HepG2 (cell line): Measurements from ENCODE around the gene MYL11. TPM values are rescaled to one million over a fixed set of nuclear protein-coding genes. Genes with fewer than 3 reads are reported as not detected.

ENCODE experiments used
- ATRX ChIP-seq: sonication (generic); formaldehyde crosslinking; IDR thresholded peaks from 2 replicates; pipeline ENCODE4 v1.4.0; 2020; ENCODE audit warnings: missing genetic modification reagents, borderline replicate concordance
- ETV5 ChIP-seq: IDR thresholded peaks from 2 replicates; pipeline ENCODE4 v1.6.1; 2018; ENCODE audit warnings: missing biosample characterization, missing genetic modification reagents, inconsistent platforms, borderline replicate concordance
- IKZF4 ChIP-seq: sonication (generic); formaldehyde crosslinking; IDR thresholded peaks from 2 replicates; pipeline ENCODE4 v1.5.1; 2020; ENCODE audit warnings: borderline replicate concordance, mild to moderate bottlenecking, low read depth, missing genetic modification reagents; ENCODE audit errors: not compliant biosample characterization
- STAT5B ChIP-seq: sonication (generic); formaldehyde crosslinking; IDR thresholded peaks from 2 replicates; pipeline ENCODE4 v1.4.0; 2020; ENCODE audit warnings: missing genetic modification reagents
- ZBED4 ChIP-seq: sonication (generic); formaldehyde crosslinking; IDR thresholded peaks from 2 replicates; pipeline ENCODE4 v1.4.0; 2020; ENCODE audit warnings: missing genetic modification reagents, borderline replicate concordance
- ZNF34 ChIP-seq: sonication (generic); formaldehyde crosslinking; IDR thresholded peaks from 2 replicates; pipeline ENCODE4 v1.4.0; 2020; ENCODE audit warnings: mild to moderate bottlenecking, missing genetic modification reagents, borderline replicate concordance
- ZNF687 ChIP-seq: sonication (generic); formaldehyde crosslinking; IDR thresholded peaks from 2 replicates; pipeline ENCODE4 v1.5.1; 2020; ENCODE audit warnings: mild to moderate bottlenecking, missing genetic modification reagents, moderate library complexity
- ZNF772 ChIP-seq: sonication (generic); formaldehyde crosslinking; IDR thresholded peaks from 2 replicates; pipeline ENCODE4 v1.5.0; 2020; ENCODE audit warnings: mild to moderate bottlenecking, missing genetic modification reagents
- polyA plus RNA-seq, 8 experiments: library from polyadenylated mRNA; depleted of rRNA in 3 of 8; stranded (reverse) in 7 of 8; unstranded in 1 of 8; fragments of >200 nt; fragmentation: Illumina TruSeq in 4 of 8; extraction: Trizol in 4 of 8; gene quantifications; 2 replicates each; pipeline versions ENCODE4 v1.2.1 to v1.2.3, GENCODE V29; 2011 to 2016; ENCODE audit warnings: low read depth in 4 of 8, missing spikeins in 1 of 8, mixed read lengths in 1 of 8; ENCODE audit not compliant: insufficient read depth in 1 of 8
- total RNA-seq, 5 experiments: library from RNA; depleted of rRNA; stranded (reverse); fragments of >200 nt; fragmentation: Illumina TruSeq; extraction: Trizol; gene quantifications; 2 replicates each; pipeline ENCODE4 v1.2.3, GENCODE V29; 2016; ENCODE audit warnings: low read depth in 1 of 5
- TF ChIP-seq, protein P1 (sequence below): IDR thresholded peaks from 2 replicates; pipeline ENCODE4 v1.6.1; 2016; ENCODE audit warnings: missing compliant biosample characterization, missing genetic modification reagents, borderline replicate concordance
- TF ChIP-seq, protein P2 (sequence below): sonication (generic); formaldehyde crosslinking; IDR thresholded peaks from 2 replicates; pipeline ENCODE4 v1.8.1; 2022; ENCODE audit warnings: low read depth, mild to moderate bottlenecking, missing genetic modification reagents
- TF ChIP-seq, protein P3 (sequence below): sonication (generic); formaldehyde crosslinking; conservative IDR thresholded peaks from 2 replicates; pipeline ENCODE4 v1.4.0; 2020; ENCODE audit warnings: missing genetic modification reagents

MYL11 gene
- total and polyA plus RNA-seq, 2 of the 13 experiments (the other 11 are each of a cell fraction or from before 2014, with no cell fraction given), result not detected

GRCh38 chr16:30378236-30379157 is 3.9 kb downstream of the MYL11 start (continued):
- TF ChIP-seq ZBED4 (CRISPR knock-in tag), result peak; percentile 87
- peak; percentile 80 for TF ChIP-seq STAT5B (CRISPR knock-in tag)
- TF ChIP-seq ATRX, result no peak
- TF ChIP-seq, protein P1, sequence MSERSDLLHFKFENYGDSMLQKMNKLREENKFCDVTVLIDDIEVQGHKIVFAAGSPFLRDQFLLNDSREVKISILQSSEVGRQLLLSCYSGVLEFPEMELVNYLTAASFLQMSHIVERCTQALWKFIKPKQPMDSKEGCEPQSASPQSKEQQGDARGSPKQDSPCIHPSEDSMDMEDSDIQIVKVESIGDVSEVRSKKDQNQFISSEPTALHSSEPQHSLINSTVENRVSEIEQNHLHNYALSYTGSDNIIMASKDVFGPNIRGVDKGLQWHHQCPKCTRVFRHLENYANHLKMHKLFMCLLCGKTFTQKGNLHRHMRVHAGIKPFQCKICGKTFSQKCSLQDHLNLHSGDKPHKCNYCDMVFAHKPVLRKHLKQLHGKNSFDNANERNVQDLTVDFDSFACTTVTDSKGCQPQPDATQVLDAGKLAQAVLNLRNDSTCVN (CRISPR knock-in tag), result peak; percentile 57; the same call in 1 of the 2 replicates
- TF ChIP-seq ETV5 (CRISPR knock-in tag), result no peak
- TF ChIP-seq, protein P2, sequence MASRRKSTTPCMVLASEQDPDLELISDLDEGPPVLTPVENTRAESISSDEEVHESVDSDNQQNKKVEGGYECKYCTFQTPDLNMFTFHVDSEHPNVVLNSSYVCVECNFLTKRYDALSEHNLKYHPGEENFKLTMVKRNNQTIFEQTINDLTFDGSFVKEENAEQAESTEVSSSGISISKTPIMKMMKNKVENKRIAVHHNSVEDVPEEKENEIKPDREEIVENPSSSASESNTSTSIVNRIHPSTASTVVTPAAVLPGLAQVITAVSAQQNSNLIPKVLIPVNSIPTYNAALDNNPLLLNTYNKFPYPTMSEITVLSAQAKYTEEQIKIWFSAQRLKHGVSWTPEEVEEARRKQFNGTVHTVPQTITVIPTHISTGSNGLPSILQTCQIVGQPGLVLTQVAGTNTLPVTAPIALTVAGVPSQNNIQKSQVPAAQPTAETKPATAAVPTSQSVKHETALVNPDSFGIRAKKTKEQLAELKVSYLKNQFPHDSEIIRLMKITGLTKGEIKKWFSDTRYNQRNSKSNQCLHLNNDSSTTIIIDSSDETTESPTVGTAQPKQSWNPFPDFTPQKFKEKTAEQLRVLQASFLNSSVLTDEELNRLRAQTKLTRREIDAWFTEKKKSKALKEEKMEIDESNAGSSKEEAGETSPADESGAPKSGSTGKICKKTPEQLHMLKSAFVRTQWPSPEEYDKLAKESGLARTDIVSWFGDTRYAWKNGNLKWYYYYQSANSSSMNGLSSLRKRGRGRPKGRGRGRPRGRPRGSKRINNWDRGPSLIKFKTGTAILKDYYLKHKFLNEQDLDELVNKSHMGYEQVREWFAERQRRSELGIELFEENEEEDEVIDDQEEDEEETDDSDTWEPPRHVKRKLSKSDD (CRISPR knock-in tag), result peak; percentile 73; the same call in 1 of the 2 replicates
- TF ChIP-seq, protein P3, sequence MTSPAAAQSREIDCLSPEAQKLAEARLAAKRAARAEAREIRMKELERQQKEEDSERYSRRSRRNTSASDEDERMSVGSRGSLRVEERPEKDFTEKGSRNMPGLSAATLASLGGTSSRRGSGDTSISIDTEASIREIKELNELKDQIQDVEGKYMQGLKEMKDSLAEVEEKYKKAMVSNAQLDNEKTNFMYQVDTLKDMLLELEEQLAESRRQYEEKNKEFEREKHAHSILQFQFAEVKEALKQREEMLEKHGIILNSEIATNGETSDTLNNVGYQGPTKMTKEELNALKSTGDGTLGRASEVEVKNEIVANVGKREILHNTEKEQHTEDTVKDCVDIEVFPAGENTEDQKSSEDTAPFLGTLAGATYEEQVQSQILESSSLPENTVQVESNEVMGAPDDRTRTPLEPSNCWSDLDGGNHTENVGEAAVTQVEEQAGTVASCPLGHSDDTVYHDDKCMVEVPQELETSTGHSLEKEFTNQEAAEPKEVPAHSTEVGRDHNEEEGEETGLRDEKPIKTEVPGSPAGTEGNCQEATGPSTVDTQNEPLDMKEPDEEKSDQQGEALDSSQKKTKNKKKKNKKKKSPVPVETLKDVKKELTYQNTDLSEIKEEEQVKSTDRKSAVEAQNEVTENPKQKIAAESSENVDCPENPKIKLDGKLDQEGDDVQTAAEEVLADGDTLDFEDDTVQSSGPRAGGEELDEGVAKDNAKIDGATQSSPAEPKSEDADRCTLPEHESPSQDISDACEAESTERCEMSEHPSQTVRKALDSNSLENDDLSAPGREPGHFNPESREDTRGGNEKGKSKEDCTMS (CRISPR knock-in tag), result 0 out of 2 replicates have a peak, but pooled peaks have one; percentile 55
- TF ChIP-seq ZNF34, result peak; percentile 94; the same call in 1 of the 2 replicates
- TF ChIP-seq ZNF687 (CRISPR knock-in tag), result peak; percentile 87
- no peak for TF ChIP-seq IKZF4
- peak; percentile 8; the same call in 1 of the 2 replicates for TF ChIP-seq ZNF772 (CRISPR knock-in tag)
